CD4-positive, alpha-beta T cell treated with Interleukin-15 for 4 hours (primary cell): Measurements from ENCODE around the gene PIK3R3.
A peak's percentile ranks its signal among the peaks of the same experiment; 100 is the strongest.
"Not testable (repeated sequence)": the region's sequence is repeated elsewhere in the genome, so short reads cannot be mapped to it uniquely, and the experiment has no call there.

ENCODE experiments used
- DNase-seq: peaks from one replicate; pipeline ENCODE4 v3.0.0-alpha.2; 2020; ENCODE audit warnings: low spot score

Gene PIK3R3

DNA sequence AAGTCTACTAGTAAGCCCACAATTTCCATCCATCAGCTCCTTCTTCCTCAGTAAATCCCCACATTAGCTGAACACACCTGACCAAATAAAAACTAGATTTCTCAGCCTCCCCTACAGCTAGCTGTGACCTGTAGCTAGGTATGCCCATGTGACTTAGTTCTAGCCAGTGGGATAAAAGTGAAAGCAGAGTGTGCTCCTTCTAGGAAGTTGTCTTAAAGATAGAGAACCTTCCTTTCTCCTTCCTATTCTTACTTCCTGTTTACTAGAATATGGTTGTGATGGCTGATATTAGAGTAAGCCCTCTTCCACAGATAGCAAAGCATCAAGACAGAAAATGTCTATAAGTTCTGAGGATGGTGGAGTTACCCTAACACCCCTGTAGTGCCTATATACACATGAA is 67.0 kb downstream of the PIK3R3 start:
- peak; percentile 44 for DNase-seq

DNA sequence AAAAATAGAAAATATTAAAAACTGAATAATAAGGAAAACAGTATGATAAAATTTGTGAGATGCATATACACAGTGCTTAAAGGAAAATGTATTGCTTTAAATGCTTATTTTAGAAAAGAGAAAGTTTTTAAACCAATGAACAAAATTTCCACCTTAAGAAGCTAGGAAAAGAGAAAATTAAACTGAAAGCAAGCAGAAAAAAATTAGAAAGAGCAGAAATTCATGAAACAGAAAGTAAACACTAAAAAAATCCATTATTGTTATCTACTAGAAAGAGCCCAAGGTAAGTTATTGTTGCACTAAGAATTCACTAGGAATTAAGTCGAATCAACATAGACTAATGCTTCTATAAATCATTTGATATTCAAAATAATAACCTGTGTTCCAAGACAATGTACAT is 67.7 kb downstream of the PIK3R3 start:
- DNase-seq, result no peak

DNA sequence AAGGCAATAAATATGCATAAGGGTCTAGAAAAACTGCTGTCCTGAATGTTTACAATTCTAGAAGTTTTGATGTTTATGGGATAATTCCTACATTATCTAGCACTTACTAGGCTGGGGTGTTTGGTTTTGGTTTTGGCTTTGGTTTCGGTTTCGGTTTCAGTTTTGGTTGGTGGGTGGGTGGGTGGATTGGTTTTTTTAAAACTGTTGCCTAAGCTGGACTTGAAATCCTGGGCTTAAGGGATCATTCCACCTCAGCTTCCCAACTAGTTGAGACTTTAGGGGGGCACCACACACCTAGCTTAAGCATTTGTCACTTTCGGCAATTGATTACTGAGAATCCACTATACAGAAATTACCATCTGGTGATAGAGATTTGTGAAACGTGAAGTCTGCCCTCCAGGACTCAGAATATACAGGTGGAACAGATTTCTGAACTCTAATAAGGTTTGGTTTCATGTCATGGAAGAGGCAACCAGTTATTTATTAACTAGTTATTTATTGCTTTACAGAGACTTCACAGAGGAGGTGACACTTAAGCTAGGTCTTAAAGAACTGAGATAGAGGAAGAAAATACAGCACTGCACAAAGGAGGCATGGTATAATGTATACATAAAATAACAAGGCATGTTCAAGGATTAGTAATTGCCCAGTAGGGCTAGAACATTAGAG is 69.6 kb downstream of the PIK3R3 start:
- peak; percentile 47 for DNase-seq

DNA sequence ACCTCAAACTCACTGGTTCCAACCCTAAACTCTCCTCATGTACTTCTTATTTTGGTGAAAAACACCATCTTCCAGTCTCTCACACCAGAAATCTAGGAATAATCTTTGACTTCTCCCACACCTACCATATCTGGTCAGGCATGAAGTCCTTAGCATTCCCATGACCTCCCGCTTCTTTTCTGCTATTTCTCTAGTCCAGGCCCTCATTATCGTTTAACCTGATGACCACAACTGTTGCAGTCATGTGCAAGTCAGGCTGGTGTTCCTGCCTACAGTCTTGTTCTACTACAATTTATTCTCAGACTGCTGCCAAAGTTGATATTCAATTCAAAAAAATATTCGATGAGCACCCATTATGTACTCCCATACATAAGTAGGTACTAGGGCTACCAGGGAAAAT is 71.3 kb downstream of the PIK3R3 start:
- DNase-seq, result no peak

DNA sequence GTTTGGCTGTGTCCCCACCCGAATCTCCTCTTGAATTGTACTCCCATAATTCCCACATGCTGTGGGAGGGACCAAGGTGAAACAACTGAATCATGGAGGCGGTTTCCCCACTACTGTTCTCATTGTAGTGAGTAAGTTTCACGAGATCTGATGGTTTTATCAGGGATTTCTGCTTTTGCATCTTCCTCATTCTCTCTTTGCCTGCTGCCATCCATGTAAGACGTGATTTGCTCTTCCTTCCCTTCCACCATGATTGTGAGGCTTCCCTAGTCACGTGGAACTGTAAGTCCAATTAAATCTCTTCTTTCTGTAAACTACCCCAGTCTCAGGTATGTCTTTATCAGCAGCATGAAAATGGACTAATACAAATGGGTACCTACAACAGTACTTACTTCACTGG is 73.5 kb downstream of the PIK3R3 start:
- no peak for DNase-seq

DNA sequence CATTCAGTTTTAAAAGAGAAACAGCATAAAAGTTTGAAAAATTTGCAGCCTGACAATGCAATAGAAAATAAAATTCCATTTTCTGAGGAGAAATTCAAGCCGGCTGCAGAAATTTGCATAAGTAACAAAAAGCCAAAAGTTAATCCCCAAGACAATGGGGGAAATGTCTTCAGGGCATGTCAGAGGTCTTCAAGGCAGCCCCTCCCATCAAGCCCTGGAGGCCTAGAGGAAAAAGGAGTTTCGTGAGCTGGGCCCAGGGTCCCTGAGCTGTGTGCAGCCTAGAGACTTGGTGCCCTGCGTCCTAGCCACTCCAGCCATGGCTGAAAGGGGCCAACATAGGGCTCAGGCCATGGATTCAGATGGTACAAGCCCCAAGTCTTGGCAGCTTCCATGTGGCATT is 74.6 kb downstream of the PIK3R3 start:
- no peak for DNase-seq

DNA sequence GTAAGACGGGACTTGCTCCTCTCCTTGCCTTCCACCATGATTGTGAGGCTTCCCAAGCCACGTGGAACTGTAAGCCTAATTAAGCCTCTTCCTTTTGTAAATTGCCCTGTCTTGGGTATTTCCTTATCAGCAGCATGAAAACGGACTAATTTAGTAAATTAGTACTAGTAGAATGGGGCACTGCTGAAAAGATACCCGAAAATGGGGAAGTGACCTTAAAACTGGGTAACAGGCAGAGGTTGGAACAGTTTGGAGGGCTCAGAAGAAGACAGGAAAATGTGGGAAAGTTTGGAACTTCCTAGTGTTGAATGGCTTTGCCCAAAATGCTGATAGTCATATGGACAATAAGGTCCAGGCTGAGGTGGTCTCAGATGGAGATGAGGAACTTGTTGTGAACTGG is 75.2 kb downstream of the PIK3R3 start:
- not testable (repeated sequence) for DNase-seq

DNA sequence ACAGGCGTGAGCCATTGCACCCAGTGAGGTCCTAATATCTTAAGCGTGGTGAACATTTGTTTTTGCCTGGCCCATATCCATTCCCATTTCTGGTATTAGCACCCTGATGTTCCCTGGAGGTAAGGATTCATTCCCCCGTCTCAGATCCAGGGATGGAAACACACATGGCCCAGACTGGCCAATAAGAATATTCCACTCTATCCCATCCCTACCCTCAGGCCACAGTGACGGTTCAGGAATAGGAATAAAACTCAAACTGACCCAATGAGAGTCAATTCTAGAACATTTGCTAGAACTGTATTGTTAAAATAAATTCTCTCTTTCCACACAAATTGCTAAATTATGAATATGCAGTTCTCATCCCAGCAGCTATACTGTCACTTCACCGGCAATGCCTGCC is 76.1 kb downstream of the PIK3R3 start:
- DNase-seq, result no peak

DNA sequence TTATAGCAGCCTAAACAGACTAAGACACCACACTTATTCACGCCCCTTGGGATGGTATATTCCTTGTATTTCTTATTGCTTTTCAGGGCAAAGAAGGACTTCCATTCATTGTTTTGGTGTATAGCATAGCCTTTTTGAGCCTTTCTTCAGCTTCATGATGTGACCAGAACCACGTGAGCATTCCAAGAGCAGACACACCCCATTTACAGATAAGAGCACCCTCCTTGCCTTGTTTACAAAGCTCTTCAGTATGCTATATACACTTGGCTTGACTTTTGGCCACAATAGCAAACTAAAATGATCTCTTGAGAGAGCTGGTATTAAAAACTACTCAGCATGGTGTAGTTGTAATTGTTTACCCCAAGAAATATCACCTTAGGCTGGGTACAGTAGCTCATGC is 78.7 kb downstream of the PIK3R3 start:
- no peak for DNase-seq

DNA sequence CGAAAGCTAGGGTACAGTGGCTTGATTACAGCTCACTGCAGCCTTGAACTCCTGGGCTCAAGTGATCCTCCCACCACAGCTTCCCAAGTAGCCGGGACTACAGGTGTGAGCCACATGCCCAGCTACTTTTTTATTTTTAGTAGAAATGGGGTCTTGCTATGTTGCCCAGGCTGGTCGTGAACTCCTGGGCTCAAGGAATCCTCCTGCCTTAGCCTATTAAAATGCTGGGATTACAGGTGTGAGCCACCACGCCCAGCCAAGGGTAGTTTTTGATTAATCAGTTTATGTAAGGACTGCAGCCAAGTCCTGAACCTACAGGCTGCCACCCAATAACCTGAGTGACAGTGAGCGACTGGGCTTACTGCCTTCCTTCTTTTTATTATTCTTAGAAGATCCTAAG is 88.3 kb downstream of the PIK3R3 start:
- DNase-seq, result no peak

DNA sequence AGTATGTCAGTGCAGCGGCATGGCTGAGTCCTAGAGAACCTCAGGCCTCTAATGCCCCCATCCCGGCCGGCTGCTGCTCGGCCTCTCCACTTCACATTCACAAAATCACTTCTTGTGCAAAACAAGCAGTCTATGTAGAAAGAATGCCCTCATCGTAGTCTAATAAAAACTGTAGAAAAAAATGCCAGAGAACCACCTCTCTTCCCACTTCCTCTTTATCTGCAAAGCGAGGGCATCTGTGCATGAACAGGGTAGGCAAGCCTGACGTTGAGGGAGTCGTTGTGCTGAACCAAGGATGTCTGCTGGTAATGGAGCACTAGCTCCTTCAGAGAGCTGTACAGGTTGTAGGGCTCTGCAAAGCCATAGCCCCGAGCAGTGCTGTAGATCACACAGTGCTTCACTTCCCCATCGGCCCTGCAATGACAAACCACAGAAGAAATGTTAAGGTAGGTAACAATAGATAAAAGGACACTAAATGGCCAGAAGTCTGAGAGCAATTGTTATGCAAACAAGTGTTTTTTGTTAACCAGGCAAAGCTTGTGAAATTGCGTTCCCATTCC is 88.9 kb downstream of the PIK3R3 start:
- DNase-seq, result no peak

DNA sequence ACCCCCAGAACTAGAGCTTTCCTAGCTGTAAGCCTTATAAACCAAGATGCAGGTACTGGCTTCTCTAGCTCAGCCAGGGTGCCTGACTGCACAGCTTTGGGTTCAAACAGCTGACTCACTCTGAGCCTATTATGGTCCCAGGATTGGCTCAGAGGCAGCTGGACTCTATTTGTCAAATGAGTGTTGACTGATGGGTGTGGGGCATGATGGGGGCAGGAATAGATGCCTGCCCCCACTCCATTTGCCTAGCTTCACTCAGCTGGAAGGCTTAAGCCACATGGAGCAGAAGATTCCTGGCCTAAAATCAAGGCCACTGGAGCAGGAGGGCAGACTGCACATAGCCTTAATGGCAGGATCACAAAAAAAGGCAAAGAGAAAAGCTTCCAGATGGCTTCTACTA is 90.5 kb downstream of the PIK3R3 start:
- no peak for DNase-seq

DNA sequence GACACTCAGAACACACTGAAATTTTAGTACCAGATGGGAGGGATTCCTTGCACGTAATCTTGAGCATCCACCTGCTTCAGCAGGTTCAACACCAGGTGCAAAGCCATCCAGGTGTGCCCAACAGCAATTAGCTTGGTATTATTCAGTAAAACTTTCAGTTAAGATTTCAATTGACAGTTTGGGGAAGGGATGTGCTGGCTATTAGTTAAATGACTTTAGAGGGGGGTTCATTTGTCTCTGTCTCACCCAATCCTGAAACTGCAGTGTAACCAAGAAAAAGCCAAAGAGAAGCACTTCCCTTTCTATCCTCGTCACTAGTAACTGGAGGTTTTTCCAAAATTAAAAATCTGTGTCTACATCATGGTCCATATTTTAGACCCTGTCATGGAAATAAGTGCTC is 90.9 kb downstream of the PIK3R3 start:
- DNase-seq, result no peak

DNA sequence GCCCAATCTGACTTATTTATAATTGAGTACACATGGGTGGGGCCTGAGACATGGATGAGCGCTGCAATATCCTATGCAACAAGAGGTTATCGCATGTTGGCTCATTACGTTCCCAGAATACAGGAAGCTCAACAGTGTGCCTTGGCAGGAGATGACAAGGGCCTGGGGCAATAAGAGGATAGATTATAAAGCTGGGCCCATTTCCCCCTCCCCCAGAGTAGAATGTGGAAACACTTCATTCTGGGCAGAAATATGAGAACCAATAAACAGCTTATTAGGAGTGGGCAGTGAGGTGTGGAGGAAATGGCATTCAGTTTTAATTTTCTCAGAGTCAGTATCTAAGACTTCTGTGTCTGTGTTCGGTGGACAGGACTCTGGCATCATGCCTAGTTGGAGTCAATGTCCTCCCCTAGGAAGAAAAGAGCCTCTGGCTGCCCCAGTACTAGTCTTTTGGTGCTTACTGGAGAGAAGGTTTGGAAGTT is 92.8 kb downstream of the PIK3R3 start:
- no peak for DNase-seq

DNA sequence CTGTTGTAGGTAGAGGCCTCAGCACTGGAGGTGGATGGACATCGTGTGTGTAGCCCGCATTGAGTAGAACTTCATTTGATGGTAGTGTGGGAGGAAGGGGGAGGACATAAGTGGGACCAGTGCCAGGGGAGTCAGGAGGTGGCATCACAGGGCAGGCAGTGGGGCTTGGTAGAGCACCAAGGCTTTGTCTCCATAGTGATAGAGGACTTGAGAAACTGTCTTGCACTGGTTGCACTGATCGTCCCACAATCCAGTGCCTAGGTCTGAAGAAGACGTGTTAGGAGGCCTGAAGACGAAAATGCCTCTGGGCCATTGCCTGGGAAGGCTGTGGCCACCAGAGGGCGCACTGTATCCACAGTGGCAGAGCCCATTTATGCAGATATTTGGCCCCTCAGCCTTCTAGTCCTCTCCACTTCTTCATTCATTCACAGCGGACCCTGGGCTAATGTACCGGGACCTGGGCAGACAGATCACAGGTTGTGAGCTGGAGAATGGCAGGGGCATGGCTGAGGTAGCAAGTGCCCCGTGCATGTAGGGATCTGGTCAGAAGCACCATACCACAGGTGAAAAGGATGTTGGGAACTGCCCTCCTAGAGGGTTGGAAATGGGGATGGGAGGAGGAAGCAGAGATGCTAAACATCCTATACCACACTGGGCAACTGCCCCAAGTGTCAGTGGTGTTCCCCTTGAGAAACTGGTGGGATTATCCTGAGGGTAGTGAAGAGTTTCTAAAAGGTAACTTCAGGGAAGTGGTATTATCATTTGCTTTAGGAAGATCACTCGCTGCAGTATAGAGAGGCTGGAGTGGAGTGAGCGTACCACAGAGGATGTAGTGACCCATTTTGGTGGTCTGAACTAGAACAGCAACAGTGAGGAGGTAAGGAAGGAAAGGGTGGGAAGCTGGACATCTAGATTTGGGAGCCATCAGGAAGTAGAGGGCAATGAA is 95.3 kb downstream of the PIK3R3 start:
- peak; percentile 83 for DNase-seq

DNA sequence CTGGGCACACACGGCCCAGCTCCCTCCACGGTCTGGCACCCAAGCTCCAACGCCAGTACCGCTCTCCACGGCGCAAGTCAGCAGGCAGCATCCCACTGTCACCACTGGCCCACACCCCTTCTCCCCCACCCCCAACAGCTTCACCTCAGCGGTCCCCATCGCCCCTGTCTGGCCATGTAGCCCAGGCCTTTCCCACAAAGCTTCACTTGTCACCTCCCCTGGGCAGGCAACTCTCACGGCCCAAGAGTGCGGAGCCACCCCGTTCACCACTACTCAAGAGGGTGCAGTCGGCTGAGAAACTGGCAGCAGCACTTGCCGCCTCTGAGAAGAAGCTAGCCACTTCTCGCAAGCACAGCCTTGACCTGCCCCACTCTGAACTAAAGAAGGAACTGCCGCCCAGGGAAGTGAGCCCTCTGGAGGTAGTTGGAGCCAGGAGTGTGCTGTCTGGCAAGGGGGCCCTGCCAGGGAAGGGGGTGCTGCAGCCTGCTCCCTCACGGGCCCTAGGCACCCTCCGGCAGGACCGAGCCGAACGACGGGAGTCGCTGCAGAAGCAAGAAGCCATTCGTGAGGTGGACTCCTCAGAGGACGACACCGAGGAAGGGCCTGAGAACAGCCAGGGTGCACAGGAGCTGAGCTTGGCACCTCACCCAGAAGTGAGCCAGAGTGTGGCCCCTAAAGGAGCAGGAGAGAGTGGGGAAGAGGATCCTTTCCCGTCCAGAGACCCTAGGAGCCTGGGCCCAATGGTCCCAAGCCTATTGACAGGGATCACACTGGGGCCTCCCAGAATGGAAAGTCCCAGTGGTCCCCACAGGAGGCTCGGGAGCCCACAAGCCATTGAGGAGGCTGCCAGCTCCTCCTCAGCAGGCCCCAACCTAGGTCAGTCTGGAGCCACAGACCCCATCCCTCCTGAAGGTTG is 97.6 kb downstream of the PIK3R3 start:
- DNase-seq, result no peak

DNA sequence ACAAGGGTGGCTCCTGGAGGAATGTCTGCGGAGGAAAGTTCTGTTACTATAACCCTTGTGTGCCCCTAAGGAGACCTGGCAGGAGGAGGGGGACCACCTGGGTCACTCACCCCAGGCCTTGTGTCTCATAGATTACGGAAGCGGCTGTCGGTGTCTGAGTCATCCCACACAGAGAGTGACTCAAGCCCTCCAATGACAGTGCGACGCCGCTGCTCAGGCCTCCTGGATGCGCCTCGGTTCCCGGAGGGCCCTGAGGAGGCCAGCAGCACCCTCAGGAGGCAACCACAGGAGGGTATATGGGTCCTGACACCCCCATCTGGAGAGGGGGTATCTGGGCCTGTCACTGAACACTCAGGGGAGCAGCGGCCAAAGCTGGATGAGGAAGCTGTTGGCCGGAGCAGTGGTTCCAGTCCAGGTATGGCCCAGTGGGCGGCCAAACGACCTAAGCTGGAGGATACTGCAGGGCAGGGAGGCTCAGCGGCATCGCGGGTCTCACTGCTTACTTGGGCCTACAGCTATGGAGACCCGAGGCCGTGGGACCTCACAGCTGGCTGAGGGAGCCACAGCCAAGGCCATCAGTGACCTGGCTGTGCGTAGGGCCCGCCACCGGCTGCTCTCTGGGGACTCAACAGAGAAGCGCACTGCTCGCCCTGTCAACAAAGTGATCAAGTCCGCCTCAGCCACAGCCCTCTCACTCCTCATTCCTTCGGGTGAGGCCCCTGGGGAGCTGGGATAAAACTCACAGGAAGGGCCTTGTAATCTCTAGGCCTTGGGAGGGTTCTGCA is 101.4 kb downstream of the PIK3R3 start:
- no peak for DNase-seq

DNA sequence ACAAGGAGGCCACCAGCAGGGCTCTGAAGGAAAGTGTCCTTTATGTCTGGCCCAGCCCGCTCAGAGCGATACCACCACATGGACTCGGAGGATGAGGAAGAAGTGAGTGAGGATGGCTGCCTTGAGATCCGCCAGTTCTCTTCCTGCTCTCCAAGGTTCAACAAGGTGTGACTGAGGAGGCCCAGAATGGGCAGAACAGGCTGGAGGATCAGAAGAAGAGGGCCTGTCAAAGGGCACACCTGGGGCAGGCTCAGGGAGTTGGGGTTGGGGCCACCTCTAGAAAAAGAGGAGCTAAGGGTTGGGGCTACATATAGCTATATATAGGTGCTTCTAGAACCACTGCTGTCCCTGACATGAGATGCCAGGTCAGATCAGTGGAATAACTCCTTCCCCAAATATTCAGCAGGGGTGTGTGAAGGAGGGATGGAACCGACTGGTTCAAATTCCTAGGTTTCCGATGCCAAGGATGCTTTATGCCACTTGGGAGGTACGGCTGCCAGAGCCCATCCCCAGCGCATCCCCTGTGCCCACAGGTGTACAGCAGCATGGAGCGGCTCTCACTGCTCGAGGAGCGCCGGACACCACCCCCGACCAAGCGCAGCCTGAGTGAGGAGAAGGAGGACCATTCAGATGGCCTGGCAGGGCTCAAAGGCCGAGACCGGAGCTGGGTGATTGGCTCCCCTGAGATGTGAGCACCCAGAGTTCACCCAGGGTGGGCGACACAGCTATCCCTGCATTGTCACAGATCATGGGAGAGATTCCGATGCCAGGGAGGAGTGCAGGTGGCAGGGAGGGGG is 102.2 kb downstream of the PIK3R3 start:
- no peak for DNase-seq

DNA sequence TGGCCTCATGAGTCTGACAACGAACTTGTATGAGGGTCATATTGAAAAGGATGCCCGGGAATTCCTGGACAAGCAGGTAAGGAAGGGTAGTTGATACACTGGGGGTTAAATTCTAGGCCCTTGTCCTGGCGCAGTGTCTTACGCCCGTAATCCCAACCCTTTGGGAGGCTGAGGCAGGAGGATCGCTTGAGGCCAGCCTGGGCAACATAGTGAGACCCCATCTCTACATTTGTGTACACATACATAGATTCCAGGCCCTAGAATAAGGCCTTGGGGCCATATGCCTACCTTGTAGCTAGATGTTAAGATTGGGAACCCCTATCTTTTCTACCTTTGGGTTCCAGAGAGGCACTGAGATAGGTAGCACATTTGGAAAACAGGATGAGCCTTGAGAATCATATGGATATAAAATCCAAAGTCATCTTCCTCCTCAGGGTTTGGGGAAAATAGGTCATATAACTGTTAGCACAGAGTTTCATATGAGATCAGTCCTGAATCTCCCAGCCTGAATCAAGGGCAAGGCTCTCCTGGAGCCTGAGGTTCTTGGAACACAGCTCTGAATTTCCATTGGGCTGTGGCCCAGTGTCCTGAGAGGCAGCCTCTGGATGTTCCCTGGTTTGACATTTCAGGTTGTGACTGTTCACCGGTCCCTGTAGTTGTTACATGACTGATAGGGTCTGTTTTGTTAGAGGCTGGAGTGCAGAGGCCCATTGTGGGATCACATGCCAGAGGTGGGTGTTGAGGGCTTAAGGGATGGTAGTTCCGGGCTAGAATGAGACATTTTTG is 104.4 kb downstream of the PIK3R3 start:
- DNase-seq, result no peak

DNA sequence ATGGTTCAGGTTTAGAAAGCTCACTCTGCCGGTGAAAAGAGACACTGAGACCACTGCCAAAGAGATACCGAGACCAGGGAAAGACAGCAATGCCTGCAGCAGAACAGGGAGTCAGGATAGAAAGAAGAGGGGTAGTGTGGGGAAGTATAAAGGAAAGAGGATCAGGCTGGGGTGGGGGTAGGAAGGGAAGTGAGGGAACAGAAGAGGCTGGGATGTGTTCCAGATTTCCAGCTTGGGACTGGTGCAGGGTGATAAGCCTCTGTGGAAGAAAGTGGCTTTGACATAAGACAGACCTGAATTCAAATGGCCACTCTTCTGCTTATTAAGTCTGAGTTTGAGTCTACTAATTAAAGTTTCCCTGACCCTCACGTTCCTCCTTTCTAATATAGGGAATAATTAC is 105.9 kb downstream of the PIK3R3 start:
- DNase-seq, result no peak
